Measurements from ENCODE around the gene CYP4F3.

The CYP4F3 gene

GRCh38 chr19:15609261-15609660 lies 31.4 kb upstream of the CYP4F3 start:
- Histone ChIP-seq H3K36me3 (ENCODE audit: control insufficient read depth, insufficient read depth, low read length) (no peaks in the 10 kb centered on the region), H3K4me3 (replicated peaks; ENCODE audit: low read depth, low read length) (no peak overlapping the region), H3K27me3 (replicated peaks; ENCODE audit: control insufficient read depth, insufficient read depth, low read length) (no peaks in the 10 kb centered on the region)
- no peak for DNase-seq (ENCODE audit: extremely low read depth, insufficient read length)
- TF ChIP-seq, protein P1, sequence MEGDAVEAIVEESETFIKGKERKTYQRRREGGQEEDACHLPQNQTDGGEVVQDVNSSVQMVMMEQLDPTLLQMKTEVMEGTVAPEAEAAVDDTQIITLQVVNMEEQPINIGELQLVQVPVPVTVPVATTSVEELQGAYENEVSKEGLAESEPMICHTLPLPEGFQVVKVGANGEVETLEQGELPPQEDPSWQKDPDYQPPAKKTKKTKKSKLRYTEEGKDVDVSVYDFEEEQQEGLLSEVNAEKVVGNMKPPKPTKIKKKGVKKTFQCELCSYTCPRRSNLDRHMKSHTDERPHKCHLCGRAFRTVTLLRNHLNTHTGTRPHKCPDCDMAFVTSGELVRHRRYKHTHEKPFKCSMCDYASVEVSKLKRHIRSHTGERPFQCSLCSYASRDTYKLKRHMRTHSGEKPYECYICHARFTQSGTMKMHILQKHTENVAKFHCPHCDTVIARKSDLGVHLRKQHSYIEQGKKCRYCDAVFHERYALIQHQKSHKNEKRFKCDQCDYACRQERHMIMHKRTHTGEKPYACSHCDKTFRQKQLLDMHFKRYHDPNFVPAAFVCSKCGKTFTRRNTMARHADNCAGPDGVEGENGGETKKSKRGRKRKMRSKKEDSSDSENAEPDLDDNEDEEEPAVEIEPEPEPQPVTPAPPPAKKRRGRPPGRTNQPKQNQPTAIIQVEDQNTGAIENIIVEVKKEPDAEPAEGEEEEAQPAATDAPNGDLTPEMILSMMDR (IDR thresholded peaks at IDR 0.05; ENCODE audit: insufficient read depth, low read length, poor library complexity, severe bottlenecking): no peak

- TF ChIP-seq, protein P1 (IDR thresholded peaks at IDR 0.05; ENCODE audit: insufficient read depth, low read length, poor library complexity, severe bottlenecking): no peak
- no peaks in the 10 kb centered on the region for H3K27me3 ChIP-seq (replicated peaks; ENCODE audit: control insufficient read depth, insufficient read depth, low read length)
- no peak overlapping the region for H3K4me3 ChIP-seq (replicated peaks; ENCODE audit: low read depth, low read length)
- no peak for DNase-seq (ENCODE audit: extremely low read depth, insufficient read length)
- H3K36me3 ChIP-seq (ENCODE audit: control insufficient read depth, insufficient read depth, low read length): no peaks in the 10 kb centered on the region
Observed at GRCh38 chr19:15612342-15612741, 28.4 kb upstream of the CYP4F3 start.

- no peak for DNase-seq (ENCODE audit: extremely low read depth, insufficient read length)
- Histone ChIP-seq H3K36me3 (ENCODE audit: control insufficient read depth, insufficient read depth, low read length) (no peaks in the 10 kb centered on the region), H3K4me3 (replicated peaks; ENCODE audit: low read depth, low read length) (no peak overlapping the region), H3K27me3 (replicated peaks; ENCODE audit: control insufficient read depth, insufficient read depth, low read length) (no peaks in the 10 kb centered on the region)
- TF ChIP-seq, protein P1 (IDR thresholded peaks at IDR 0.05; ENCODE audit: insufficient read depth, low read length, poor library complexity, severe bottlenecking): no peak
Observed at GRCh38 chr19:15613338-15613737, 27.4 kb upstream of the CYP4F3 start.

DNA sequence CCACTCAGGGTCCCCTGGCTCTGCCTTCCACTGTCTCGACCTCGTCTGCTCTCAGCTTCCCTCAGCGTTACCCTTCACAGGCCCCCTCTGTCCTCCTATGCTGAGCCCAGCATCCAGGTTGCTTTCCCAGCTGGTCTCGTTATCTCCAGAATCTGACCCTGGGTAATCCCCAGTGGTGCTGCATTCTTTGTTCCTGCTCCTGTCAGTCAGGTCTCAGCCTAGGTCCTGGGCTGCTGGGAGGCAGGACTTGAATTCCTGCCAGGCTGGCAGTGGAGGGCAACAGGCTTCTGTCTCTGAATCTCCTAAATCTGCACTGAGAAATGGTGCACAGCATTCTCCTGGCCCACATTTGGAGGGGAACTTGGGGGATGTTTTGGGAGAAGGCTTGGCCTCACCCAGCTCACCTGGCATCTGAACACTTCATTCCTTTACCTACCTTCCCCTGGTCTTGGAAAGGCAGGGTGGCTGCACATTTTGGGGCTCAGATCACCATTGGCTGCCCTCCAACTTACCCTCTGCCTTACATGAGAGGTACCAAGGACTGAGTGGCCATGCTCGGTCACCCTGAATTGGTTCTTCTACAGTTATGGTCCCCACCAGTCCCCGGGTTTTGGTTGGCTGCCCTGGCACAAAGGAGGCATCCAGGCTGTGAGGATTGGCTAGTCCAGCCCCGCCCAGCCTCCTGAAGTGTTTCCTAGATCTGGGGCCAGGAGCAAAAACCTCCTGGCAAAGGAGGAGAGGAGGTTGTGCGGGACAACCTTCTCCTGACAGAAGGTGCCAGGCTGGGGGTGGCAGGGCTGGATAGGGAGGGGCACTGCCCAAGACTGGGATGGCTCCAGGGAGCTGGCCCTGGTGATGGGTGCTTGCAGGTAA lies 26.0 kb upstream of the CYP4F3 start, which contains the start of gene CYP4F8:
Gene CYP4F8 (plus strand): TSS at position 712 of the 873 bp plus-strand sequence. CDS start 399 bp downstream, outside the sequence.
- TF ChIP-seq, protein P1 (IDR thresholded peaks at IDR 0.05; ENCODE audit: insufficient read depth, low read length, poor library complexity, severe bottlenecking): no peak
- no peaks in the 10 kb centered on the region for H3K27me3 ChIP-seq (replicated peaks; ENCODE audit: control insufficient read depth, insufficient read depth, low read length)
- no peak within 1 kb of the TSS for H3K4me3 ChIP-seq (replicated peaks; ENCODE audit: low read depth, low read length)
- DNase-seq (ENCODE audit: extremely low read depth, insufficient read length): no peak
- H3K36me3 ChIP-seq (ENCODE audit: control insufficient read depth, insufficient read depth, low read length): no peaks in the 10 kb centered on the region

GRCh38 chr19:15615526-15615925 lies 25.2 kb upstream of the CYP4F3 start:
- Histone ChIP-seq H3K27me3 (replicated peaks; ENCODE audit: control insufficient read depth, insufficient read depth, low read length) (no peaks in the 10 kb centered on the region), H3K4me3 (replicated peaks; ENCODE audit: low read depth, low read length) (no peak overlapping the region), H3K36me3 (ENCODE audit: control insufficient read depth, insufficient read depth, low read length) (no peaks in the 10 kb centered on the region)
- TF ChIP-seq, protein P1 (IDR thresholded peaks at IDR 0.05; ENCODE audit: insufficient read depth, low read length, poor library complexity, severe bottlenecking): no peak
- no peak for DNase-seq (ENCODE audit: extremely low read depth, insufficient read length)
